ENCODE data around the gene CCSER2. TPM values are rescaled to one million over a fixed set of nuclear protein-coding genes. Genes with fewer than 3 reads are reported as not detected.

CCSER2 gene
- total RNA-seq, 1 experiment from 2014 or later = 28.9 TPM

GRCh38 chr10:84352251-84352842 lies 24.0 kb downstream of the CCSER2 start:
- Histone ChIP-seq H3K4me3 (replicated peaks in 1 of 2; ENCODE audit: low read depth in 1 of 2, low read length in 2 of 2) (no peak overlapping the region), H3K9me2 (ENCODE audit: insufficient read depth) (no peaks in the 10 kb centered on the region), H3K79me2 (ENCODE audit: insufficient read depth, low read length) (peaks cover 13% of the 10 kb centered on the region; the same call in 1 of the 2 replicates), H3K27ac (ENCODE audit: low read depth, low read length) (no peak overlapping the region), H3K9ac (ENCODE audit: low read length) (no peak overlapping the region), H3K4me2 (ENCODE audit: low read length) (no peak overlapping the region), H3K9me3 (ENCODE audit: control insufficient read depth in 1 of 2, insufficient read depth in 1 of 2, low read depth in 1 of 2, low read length in 2 of 2) (no peaks in the 10 kb centered on the region), H2AFZ (ENCODE audit: low read depth, low read length, poor library complexity, severe bottlenecking) (no peak overlapping the region), H4K20me1 (ENCODE audit: insufficient read depth) (no peaks in the 10 kb centered on the region), H3K36me3 (ENCODE audit: control insufficient read depth in 1 of 2, insufficient read depth in 2 of 2, low read length in 2 of 2) (no peaks in the 10 kb centered on the region), H3K4me1 (ENCODE audit: control insufficient read depth in 1 of 2, insufficient read depth in 2 of 2, low read length in 2 of 2) (peaks cover 0 to 4% of the 10 kb centered on the region in 2 experiments; a peak in 2 of 4 replicates), H3K27me3 (ENCODE audit: insufficient read depth, low read length) (no peaks in the 10 kb centered on the region)
- intact Hi-C loops (cut with micrococcal nuclease) = no loop called here
- BruUV-seq (replicated peaks) = no TSS peak
- CTCF ChIA-PET = interaction anchor here (0.7 to 1.6 kb wide), 11 partner anchors 9 to 204 kb away, joined by 3 to 11 read pairs (median 4); partner anchors contain the start of gene CCSER2
- RAD21 ChIA-PET (ENCODE audit: low non-redundant PET in 1 of 2, low total read pairs in 2 of 2, uncharacterized antibody in 2 of 2, unreplicated experiment in 2 of 2) = interaction anchor here in 1 of 2 experiments (1.0 kb wide), 1 partner anchor 185 kb away, joined by 3 read pairs; no protein-coding TSS in a partner anchor
- TF ChIP-seq MAX (IDR thresholded peaks at IDR 0.05) (no peak), FOSL1 (IDR thresholded peaks at IDR 0.05; ENCODE audit: low read depth) (no peak), CBX3 (IDR thresholded peaks at IDR 0.05; ENCODE audit: low read depth) (no peak), EZH2phosphoT487 (IDR thresholded peaks at IDR 0.05; ENCODE audit: borderline replicate concordance) (no peak), SRF (IDR thresholded peaks at IDR 0.05; ENCODE audit: low read depth) (no peak), ZFX (IDR thresholded peaks at IDR 0.05) (no peak), ZNF274 (IDR thresholded peaks at IDR 0.05; ENCODE audit: low read depth, low read length) (no peak), EGR1 (IDR thresholded peaks at IDR 0.05; ENCODE audit: low read depth) (no peak), RAD21 (IDR thresholded peaks at IDR 0.05; ENCODE audit: low read depth) (peak; percentile 62), CEBPB (IDR thresholded peaks at IDR 0.05; ENCODE audit: low read depth) (no peak), SP1 (IDR thresholded peaks at IDR 0.05; ENCODE audit: low read depth) (no peak), POLR2AphosphoS5 (IDR thresholded peaks at IDR 0.05; ENCODE audit: low read depth, low read length) (no peak), TCF7L2 (IDR thresholded peaks at IDR 0.05; ENCODE audit: borderline replicate concordance, extremely low read depth, insufficient read depth, insufficient read length) (no peak), JUND (IDR thresholded peaks at IDR 0.05) (no peak), CTCF (IDR thresholded peaks at IDR 0.05 in 2 of 3, conservative IDR thresholded peaks at IDR 0.05 in 1 of 3; ENCODE audit: borderline replicate concordance in 1 of 3, insufficient read depth in 1 of 3, low read depth in 2 of 3, low read length in 2 of 3) (peak; percentile 51 to 93 (median 80); a peak in 5 of 6 replicates)
- TF ChIP-seq, protein P1, sequence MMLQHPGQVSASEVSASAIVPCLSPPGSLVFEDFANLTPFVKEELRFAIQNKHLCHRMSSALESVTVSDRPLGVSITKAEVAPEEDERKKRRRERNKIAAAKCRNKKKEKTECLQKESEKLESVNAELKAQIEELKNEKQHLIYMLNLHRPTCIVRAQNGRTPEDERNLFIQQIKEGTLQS (IDR thresholded peaks at IDR 0.05) = no peak
- TF ChIP-seq, protein P2, sequence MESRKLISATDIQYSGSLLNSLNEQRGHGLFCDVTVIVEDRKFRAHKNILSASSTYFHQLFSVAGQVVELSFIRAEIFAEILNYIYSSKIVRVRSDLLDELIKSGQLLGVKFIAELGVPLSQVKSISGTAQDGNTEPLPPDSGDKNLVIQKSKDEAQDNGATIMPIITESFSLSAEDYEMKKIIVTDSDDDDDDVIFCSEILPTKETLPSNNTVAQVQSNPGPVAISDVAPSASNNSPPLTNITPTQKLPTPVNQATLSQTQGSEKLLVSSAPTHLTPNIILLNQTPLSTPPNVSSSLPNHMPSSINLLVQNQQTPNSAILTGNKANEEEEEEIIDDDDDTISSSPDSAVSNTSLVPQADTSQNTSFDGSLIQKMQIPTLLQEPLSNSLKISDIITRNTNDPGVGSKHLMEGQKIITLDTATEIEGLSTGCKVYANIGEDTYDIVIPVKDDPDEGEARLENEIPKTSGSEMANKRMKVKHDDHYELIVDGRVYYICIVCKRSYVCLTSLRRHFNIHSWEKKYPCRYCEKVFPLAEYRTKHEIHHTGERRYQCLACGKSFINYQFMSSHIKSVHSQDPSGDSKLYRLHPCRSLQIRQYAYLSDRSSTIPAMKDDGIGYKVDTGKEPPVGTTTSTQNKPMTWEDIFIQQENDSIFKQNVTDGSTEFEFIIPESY (IDR thresholded peaks at IDR 0.05; ENCODE audit: extremely low read depth, insufficient replicate concordance, low read length) = no peak
- peak; percentile 97 for ATAC-seq
- DNase-seq (ENCODE audit: low read depth, low spot score) = peak; percentile 53
- POLR2A ChIA-PET = no interaction called here
